H1 (cell line): ENCODE results near the gene ST8SIA5. TPM values are rescaled to one million over a fixed set of nuclear protein-coding genes. Genes with fewer than 3 reads are reported as not detected.

ENCODE experiments used
- KDM1A ChIP-seq: fragments of 200-600, 300-600 bp; sonication (generic); IDR thresholded peaks from 2 replicates; pipeline ENCODE4 v1.7.1; 2016; ENCODE audit warnings: mild to moderate bottlenecking, low read length, borderline replicate concordance
- PHF8 ChIP-seq: fragments of 200-600 bp; sonication (generic); conservative IDR thresholded peaks from 2 replicates; pipeline ENCODE4 v1.7.1; 2012; ENCODE audit warnings: low read depth, mild to moderate bottlenecking, inconsistent platforms, low read length, moderate library complexity
- SAP30 ChIP-seq: fragments of 300-600 bp; sonication (generic); IDR thresholded peaks from 2 replicates; pipeline ENCODE4 v1.7.1; 2012; ENCODE audit warnings: low read length, moderate library complexity, mild to moderate bottlenecking, inconsistent platforms; ENCODE audit not compliant: insufficient read depth, insufficient replicate concordance
- polyA plus RNA-seq, 7 experiments: library from polyadenylated mRNA; depleted of rRNA in 3 of 7; stranded (reverse) in 5 of 7; unstranded in 2 of 7; fragments of >200 nt in 5 of 7; fragments of 200-250 nt in 2 of 7; gene quantifications; 1 replicate in 5 of 7; 2 replicates in 1 of 7; 4 replicates in 1 of 7; pipeline versions ENCODE4 v1.2.1 to v1.2.3, GENCODE V29; 2011 to 2013; ENCODE audit warnings: missing spikeins in 2 of 7, mixed read lengths in 2 of 7
- total RNA-seq: library from RNA; stranded (reverse); fragmentation: NEBNext Ultra II Directional; extraction: Animal tissue kit (Norgen Biotek cat#: 25700); gene quantifications from 2 replicates; pipeline ENCODE4 v1.2.1, GENCODE V29; 2021

ST8SIA5 gene
- total and polyA plus RNA-seq, 2 of the 8 experiments (the other 6 are each of a cell fraction or from before 2014, with no cell fraction given): 2.4 to 6.3 TPM

DNA sequence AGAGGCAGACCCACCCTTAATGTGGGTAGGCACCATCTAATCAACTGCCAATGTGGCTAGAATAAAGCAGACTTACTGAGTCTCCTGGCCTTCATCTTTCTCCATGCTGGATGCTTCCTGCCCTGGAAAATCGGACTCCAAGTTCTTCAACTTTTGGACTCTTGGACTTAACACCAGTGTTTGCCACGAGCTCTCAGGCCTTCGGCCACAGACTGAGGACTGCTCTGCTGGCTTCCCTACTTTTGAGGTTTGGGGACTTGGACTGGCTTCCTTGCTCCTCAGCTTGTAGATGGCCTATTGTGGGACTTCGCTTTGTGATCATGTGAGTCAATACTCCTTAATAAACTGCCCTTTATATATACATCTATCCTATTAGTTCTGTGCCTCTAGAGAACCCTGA, 21.9 kb downstream of the ST8SIA5 start (continued):
- no peak for TF ChIP-seq SAP30
- no peak for TF ChIP-seq KDM1A
- TF ChIP-seq PHF8: no peak
